Neural progenitor cell (in vitro differentiated cells): ENCODE measurements around the gene GPX8.

Source experiments
- EZH2phosphoT487 ChIP-seq: fragments of 200-600 bp; sonication (generic); IDR thresholded peaks from 2 replicates; pipeline ENCODE4 v1.6.1; 2017; ENCODE audit warnings: antibody characterized with exemption
- TF ChIP-seq, protein P1 (sequence below): fragments of 200-600 bp; sonication (generic); IDR thresholded peaks from 2 replicates; pipeline ENCODE4 v1.5.1; 2017; ENCODE audit warnings: antibody characterized with exemption, mild to moderate bottlenecking

DNA sequence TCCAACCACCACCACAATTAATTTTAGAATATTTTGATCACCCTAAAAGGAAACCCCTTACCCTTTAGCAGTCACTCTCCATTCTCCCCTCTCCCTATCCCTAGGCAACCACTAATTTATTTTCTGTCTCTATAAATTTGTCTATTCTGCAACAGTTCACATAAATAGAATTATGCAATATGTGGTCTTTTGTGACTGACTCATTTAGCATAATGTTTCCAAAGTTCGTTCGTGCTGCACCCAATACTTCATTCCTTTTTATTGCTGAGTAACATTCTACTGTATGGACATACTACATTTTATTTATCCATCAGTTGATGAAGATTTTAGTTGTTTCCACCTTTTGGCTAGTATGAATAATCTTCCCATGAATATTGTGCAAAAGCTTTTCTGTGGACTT lies 31.2 kb downstream of the GPX8 start:
- TF ChIP-seq, protein P1, sequence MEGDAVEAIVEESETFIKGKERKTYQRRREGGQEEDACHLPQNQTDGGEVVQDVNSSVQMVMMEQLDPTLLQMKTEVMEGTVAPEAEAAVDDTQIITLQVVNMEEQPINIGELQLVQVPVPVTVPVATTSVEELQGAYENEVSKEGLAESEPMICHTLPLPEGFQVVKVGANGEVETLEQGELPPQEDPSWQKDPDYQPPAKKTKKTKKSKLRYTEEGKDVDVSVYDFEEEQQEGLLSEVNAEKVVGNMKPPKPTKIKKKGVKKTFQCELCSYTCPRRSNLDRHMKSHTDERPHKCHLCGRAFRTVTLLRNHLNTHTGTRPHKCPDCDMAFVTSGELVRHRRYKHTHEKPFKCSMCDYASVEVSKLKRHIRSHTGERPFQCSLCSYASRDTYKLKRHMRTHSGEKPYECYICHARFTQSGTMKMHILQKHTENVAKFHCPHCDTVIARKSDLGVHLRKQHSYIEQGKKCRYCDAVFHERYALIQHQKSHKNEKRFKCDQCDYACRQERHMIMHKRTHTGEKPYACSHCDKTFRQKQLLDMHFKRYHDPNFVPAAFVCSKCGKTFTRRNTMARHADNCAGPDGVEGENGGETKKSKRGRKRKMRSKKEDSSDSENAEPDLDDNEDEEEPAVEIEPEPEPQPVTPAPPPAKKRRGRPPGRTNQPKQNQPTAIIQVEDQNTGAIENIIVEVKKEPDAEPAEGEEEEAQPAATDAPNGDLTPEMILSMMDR, result no peak
- TF ChIP-seq EZH2phosphoT487, result no peak
